Measurements from ENCODE around the gene ZNF277. TPM values are rescaled to one million over a fixed set of nuclear protein-coding genes. Genes with fewer than 3 reads are reported as not detected.

ZNF277 gene
- total RNA-seq, 6 experiments from 2014 or later: 11.2 to 20.9 (median 13.1) TPM

DNA sequence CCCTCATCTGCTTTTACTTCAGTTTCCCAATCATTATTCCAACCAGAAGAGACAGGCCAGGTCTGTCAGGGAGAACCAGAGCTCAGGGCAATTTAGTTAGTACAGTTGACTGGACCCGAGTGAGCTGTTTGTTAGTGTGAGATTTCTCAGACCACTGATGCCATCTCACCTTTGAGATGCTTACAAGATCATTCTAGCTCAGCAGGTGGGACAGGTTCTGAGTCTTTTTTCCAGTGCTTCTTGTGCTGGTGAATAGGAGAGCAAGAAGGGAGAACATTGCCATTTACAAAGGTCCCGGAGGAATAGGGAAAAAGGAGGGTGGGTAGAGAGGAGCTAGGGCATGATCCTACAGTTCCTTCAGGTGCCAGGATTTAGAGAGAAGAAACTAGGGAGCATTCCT, 131.4 kb downstream of the ZNF277 start:
- Histone ChIP-seq H3K4me3 (no peak overlapping the region), H3K36me3 (peaks cover 0 to 20% (median 7%) of the 10 kb centered on the region in 4 donors), H3K9me3 (no peaks in the 10 kb centered on the region), H3K27ac (no peak overlapping the region), H3K4me1 (no peaks in the 10 kb centered on the region), H3K27me3 (no peaks in the 10 kb centered on the region)
- WGBS (ENCODE audit: insufficient coverage, low coverage, low lambda C conversion rate, missing lambda C conversion rate): 96% methylated on average over 2 of the region's 2 CpGs
- intact Hi-C loops (cut with DNase I): no loop called here
- DNase-seq (no peak), ATAC-seq (no peak)
- no peak for TF ChIP-seq POLR2A (IDR thresholded peaks at IDR 0.05)
- TF ChIP-seq, protein P1, sequence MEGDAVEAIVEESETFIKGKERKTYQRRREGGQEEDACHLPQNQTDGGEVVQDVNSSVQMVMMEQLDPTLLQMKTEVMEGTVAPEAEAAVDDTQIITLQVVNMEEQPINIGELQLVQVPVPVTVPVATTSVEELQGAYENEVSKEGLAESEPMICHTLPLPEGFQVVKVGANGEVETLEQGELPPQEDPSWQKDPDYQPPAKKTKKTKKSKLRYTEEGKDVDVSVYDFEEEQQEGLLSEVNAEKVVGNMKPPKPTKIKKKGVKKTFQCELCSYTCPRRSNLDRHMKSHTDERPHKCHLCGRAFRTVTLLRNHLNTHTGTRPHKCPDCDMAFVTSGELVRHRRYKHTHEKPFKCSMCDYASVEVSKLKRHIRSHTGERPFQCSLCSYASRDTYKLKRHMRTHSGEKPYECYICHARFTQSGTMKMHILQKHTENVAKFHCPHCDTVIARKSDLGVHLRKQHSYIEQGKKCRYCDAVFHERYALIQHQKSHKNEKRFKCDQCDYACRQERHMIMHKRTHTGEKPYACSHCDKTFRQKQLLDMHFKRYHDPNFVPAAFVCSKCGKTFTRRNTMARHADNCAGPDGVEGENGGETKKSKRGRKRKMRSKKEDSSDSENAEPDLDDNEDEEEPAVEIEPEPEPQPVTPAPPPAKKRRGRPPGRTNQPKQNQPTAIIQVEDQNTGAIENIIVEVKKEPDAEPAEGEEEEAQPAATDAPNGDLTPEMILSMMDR (IDR thresholded peaks at IDR 0.05): no peak

DNA sequence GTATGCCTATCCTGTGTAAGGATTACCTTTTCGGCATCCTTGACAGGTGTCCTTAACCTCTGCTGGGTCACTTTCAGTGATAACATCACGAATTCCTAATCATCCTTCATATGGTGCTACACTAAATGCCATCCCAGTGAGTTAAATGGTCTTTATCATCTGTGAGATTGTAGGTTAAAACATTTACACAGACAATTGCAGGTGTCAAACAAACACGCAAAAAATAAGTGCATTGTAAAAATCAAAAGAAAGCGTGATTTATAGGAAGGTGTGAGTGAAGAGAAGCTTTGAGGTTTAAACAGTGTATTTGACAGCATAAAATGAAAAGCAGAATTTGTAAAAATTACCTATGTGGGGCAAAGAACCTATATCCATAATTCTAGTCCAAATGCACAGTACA, 132.3 kb downstream of the ZNF277 start:
- no peak for TF ChIP-seq POLR2A (IDR thresholded peaks at IDR 0.05)
- TF ChIP-seq, protein P1 (IDR thresholded peaks at IDR 0.05): no peak
- no peaks in the 10 kb centered on the region for H3K9me3 ChIP-seq
- H3K27ac ChIP-seq: no peak overlapping the region
- intact Hi-C loops (cut with DNase I): no loop called here
- H3K4me3 ChIP-seq: no peak overlapping the region
- DNase-seq (no peak), ATAC-seq (no peak)
- WGBS (ENCODE audit: insufficient coverage, low coverage, low lambda C conversion rate, missing lambda C conversion rate): 97% methylated on average over 4 of the region's 4 CpGs
- H3K27me3 ChIP-seq: no peaks in the 10 kb centered on the region
- peaks cover 0 to 26% (median 7%) of the 10 kb centered on the region in 4 donors for H3K36me3 ChIP-seq
- H3K4me1 ChIP-seq: no peaks in the 10 kb centered on the region

DNA sequence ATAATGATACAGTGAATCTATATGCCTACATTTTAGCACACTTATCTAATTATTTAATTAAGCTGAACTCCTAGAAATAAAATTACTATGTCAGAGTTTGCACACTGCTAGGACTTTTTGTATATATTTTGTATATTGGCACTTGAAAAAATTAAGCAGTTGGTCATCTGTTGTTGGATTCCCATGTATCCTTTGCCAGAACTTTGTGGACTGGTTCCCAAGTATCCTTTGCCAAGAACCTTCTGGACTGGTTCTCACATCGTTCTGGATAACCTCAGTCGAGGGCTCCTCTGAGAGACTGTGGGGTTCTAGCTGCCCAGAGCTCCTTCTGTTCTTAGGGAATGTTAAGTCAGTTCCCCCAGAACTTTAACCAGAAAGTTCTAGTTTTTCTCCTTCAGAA, 135.0 kb downstream of the ZNF277 start:
- TF ChIP-seq, protein P1 (IDR thresholded peaks at IDR 0.05): no peak
- no peak for TF ChIP-seq POLR2A (IDR thresholded peaks at IDR 0.05)
- intact Hi-C loops (cut with DNase I): no loop called here
- no peak overlapping the region for H3K27ac ChIP-seq
- H3K4me1 ChIP-seq: no peaks in the 10 kb centered on the region
- H3K9me3 ChIP-seq: no peaks in the 10 kb centered on the region
- no peak overlapping the region for H3K4me3 ChIP-seq
- H3K36me3 ChIP-seq: peaks cover 0 to 26% (median 7%) of the 10 kb centered on the region in 4 donors
- WGBS (ENCODE audit: insufficient coverage, low coverage, low lambda C conversion rate, missing lambda C conversion rate): 63% methylated on average over 2 of the region's 2 CpGs
- DNase-seq (no peak), ATAC-seq (no peak)
- no peaks in the 10 kb centered on the region for H3K27me3 ChIP-seq

DNA sequence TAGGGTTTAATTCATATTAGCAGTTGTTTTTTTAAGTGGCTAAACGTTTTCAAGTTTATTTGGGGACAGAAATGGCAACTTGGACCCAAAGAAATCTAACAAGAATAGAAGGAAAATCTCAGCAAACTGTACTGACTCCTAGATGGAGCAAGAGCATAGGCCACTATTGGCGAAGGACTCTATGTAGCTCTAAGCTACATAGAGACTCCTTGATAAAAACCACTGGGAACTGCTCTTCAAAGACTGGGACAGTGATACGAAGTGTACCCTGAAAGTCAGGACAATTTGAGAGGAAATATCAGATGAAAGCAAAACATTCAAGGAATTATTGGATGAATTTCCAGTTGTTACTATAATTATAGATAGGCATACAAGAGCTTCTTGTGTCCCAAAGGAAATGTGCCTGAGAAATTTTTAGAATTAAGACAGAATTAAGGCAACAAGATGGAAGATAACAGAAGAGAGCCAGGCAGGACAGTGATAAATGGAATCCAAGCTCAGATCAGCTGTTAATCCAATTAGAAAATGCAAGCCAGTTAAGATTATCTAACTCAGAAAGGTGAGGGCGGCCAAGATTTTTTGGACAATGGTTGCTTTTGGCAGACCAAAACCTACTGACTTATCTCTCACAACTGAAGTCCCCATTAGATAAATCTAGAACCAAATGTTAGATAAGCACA, 140.0 kb downstream of the ZNF277 start:
- no peak for ATAC-seq
- no peak for DNase-seq
- Histone ChIP-seq H3K27ac (no peak overlapping the region), H3K4me3 (no peak overlapping the region), H3K36me3 (peaks cover 0 to 10% (median 5%) of the 10 kb centered on the region in 4 donors), H3K4me1 (no peaks in the 10 kb centered on the region), H3K27me3 (no peaks in the 10 kb centered on the region), H3K9me3 (no peaks in the 10 kb centered on the region)
- WGBS (ENCODE audit: insufficient coverage, low coverage, low lambda C conversion rate, missing lambda C conversion rate): 76% methylated on average over 3 of the region's 4 CpGs
- TF ChIP-seq, protein P1 (IDR thresholded peaks at IDR 0.05): no peak
- TF ChIP-seq POLR2A (IDR thresholded peaks at IDR 0.05): no peak
- intact Hi-C loops (cut with DNase I): no loop called here
